DMS114 treated with DMSO at 0.1 percent for 48 hours (cell line): Measurements from ENCODE around the gene CRYBA4.

Source experiments
- DNase-seq: peaks from one replicate; lab custom pipeline; 2025; ENCODE audit not compliant: unreplicated experiment; lab: John Stamatoyannopoulos, UW

CRYBA4 gene

DNA sequence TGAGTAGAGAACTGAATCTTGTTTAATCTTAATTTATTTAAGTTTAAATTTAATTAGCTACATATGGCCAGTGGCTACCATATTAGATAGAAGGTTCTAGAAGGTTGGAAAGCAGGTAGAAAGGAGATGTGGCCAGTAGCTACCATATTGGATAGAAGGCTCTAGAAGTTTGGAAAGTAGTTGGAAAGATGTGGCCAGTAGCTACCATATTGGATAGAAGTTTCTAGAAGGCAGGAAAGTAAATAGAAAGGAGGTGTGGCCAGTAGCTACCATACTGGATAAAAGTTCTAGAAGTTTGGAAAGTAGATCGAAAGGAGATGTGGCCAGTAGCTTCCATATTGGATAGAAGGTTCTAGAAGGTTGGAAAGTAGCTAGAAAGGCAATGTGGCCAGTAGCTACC, 2.2 kb downstream of the CRYBA4 start:
- DNase-seq: no peak

DNA sequence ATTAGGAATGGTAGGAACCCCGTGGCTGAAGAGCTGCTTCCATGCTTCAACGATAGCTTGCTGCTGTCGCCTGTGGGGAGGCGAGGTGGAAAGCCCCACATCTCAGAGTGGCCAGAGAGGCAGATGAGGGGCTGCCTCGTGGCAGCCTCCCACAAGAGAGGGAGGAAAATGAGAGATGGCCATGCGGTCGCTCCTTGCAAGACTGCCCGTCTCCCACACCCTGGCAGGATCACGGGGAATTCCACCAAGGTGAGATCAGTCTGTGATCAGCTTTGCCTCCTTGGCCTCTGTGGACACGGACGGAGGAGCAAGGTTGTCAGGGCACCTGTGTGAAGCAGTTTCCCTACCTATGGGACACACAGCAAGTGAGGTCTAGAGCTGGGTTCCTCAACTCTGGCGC, 3.0 kb downstream of the CRYBA4 start:
- no peak for DNase-seq

DNA sequence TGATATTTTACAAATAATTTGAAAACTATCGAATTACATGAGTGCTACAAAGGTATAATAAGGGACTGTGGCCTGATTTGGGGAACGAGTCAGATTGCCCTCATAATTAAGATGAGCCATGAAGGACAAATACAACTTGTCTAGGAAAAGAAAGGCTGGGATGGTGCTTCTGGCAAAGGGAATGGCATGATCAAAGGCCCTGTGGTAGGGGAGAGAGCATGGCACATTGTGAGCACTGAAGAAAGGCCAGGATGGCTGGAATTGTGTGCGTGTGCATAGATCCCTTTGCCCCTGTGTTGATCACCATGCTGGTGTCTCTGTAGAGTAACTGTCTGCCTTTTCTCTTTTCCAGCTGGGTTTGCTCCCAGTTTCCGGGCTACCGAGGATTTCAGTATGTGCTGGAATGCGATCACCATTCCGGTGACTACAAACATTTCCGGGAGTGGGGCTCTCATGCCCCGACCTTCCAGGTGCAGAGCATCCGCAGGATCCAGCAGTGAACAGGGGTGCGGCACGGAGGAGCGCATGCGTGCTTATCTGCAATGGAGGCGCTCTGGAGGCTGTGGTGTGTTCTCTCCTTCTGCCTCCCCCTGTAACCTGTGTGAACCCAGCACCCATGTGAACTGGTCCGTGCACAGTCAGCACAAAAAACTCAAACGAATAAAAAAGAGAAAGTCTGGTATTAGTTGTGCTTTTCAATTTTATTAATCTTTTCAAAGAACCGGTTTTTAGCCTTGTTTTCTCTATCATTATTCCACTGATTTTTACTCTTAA, 8.4 kb downstream of the CRYBA4 start:
- DNase-seq: no peak

DNA sequence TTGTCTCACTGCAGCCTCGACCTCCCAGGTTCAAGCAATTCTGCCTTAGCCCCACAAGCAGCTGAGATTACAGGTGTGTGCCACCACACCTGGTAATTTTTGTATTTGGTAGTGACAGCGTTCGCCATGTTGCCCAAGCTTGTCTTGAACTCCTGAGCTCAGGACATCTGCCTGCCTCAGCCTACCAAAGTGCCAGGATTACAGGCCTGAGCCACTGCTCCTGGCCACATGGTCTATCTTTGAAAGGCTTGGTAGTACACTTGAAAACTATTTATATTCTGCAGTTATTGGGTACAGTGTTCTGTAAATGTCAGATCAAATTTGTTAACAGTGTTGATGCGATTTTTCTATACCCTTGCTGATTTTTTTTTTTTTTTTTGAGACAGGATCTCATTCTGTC, 9.5 kb downstream of the CRYBA4 start:
- no peak for DNase-seq

DNA sequence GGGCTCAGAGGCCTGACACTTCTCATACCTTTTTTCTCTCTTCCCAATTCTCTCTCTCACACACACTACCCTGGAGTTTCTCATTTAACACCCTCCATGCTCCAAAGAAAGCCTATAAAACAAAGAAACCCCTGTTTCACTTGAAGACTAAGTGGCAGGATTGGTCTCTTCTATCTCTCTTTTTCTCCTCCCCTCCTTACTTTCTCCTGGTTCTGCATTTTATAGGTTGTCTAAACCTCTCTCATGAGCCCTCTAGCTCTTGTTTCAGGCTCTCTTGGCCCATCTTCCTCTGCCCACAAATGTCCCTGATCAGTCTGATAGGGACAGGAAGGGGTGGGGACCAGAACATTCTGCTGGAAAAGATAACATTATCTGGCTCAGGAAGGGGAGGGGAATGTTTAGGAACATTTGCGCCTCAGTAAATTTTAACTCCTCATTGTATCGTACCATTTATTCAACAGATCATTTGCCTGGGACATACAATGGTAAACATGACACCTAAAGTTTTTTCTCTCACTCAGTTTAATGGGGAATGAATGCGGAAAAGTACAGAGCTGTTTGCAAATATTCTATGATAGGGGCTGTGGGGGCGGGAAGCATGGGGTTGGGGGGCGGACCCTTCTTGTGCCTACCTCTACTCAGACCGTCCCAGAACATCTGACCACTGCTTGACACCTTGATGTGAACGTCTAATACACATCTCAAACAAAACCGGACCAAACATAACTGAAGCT, 10.8 kb downstream of the CRYBA4 start:
- DNase-seq: no peak

DNA sequence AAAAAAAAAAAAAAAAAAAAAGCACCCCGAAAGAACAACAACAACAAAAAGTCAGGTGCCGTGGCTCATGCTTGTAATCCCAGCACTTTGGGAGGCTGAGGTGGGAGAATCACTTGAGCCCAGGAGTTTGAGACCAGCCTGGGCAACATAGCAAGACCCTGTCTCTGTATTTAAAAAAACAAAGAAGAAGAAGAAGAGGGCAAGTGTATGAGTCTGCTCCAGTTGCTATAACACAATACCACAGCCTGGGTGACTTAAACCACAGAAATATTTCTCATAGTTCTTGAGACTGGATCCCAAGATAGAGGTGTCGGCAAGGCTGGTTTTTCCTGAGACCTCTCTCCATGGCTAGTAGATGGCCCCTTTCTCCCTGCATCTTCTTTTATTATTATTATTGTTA, 12.4 kb downstream of the CRYBA4 start:
- no peak for DNase-seq

DNA sequence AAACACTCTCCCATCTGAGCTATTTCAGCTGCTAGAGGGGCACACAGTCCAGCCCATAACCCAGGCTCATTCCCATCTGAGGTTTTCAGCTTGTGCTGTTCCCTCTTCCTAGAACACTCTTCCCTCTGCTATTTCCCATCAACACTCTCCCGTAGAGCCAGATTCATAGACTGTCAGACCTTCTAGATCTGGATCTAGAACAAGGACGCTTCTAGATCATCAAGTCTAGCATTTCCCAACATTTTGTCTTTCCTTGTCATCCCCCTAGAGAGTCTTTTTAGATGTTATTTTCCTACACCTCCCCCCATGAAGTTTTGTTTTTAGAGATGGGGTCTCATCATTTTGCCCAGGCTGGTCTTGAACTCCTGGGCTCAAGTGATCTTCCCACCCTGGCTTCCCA, 13.4 kb downstream of the CRYBA4 start:
- no peak for DNase-seq

DNA sequence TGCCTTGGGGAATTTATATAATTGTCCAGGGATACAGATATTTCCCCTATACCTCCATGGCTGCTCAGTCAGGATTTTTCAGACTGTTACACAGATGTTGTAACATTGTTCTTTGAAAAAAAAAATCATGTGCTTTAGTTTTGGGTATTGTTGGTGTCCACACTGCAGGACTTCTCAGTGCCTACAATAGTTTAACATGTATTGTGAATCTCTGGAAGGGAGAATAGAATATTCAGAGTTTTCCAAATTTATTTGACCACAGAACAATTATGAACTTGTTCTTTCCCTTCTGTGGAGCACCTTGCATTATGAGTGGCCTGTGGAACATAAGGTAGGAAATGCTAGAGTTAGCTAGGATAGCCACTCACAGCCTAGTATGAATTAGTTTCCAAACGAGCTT, 14.5 kb downstream of the CRYBA4 start:
- no peak for DNase-seq

DNA sequence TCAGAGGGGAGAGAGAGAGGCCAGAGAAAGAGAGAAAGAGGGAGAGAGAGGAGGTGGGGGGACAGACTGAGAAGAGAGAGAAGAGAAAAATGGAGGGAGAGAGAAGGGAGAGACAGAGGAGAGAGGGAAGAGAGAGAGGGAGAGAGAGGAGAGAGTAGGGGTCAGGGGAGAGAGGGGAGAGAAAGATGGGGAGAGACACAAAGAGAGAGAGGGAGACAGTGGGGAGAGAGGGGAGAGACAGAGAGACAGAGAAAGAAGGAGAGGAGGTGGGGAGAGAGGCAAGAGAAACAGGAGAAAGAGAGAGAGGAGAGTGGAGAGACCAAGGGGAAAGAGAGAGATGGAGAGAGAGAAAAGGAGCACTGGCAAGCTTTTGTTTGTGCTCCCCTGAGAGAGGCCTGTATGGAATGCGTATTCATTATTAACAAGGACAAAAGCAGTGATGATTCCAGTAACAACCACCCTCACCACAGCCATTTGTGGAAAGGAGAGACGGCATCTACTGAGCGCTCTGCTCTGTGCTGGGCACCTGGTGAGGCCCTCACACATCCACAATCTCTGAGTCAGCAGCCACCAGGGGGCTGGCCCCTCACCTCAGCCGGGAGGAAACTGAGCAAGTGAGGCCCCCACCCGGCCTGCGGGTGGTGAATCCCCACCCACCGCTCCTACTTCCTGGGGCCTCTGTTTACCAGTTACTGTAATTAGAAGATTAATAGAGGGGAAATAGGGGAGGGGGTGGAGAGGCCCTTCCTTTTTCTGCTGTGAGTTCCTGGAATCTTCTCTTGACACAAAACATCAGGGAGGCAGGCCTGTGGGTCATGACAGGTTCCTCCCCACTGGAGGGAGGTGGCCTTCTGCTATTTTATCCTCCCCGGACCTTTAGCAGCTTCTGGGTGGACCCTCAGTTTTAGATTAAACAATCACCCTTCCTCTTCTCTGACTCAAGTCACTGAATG, 21.0 kb downstream of the CRYBA4 start:
- DNase-seq: no peak

DNA sequence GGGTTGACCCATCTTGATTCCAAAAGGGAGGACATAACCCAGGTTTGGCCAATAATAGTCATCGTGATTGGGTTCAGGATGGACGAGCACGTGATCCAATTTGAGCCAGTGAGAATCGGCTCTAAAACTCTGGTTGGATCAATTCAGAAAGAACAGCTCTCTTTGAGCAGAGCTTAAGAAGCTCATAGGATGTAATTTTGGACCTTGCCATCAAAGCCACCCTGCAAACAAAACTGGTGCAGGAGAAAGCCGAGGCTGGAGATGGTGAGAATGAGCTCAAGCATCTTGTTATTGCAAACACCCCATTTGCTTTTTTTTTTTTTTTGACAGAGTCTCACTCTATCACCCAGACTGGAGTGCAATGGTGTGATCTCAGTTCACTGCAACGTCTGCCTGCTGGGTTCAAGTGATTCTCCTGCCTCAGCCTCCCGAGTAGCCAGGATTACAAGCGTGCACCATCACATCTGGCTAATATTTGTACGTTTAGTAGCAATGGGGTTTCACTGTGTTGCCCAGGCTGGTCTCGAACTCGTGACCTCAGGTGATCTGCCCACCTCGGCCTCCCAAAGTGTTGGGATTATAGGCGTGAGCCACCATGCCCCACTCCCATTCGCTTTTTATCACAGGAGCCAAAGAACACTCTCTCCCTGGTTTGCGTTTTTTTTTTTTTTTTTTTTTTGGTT, 21.8 kb downstream of the CRYBA4 start:
- no peak for DNase-seq

DNA sequence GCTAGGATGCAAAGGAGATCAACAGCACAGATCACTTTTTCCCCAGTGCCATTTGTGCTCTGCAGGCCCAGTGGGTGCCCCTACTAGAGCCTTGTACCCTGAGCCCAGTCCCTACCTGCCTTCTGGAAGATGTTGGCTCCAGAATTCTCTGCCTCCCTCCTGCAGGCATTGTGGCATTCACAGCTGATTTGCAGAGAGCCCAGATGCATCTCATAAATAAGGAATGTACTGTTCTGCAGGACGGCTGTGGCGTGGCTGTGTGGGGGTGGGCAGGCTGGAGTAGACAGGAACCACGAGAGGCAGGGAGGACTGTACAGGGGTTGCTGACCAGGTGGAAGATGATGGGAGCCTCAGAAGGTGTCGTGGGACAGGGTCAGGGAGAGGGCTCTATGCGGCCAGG, 24.4 kb downstream of the CRYBA4 start:
- no peak for DNase-seq

DNA sequence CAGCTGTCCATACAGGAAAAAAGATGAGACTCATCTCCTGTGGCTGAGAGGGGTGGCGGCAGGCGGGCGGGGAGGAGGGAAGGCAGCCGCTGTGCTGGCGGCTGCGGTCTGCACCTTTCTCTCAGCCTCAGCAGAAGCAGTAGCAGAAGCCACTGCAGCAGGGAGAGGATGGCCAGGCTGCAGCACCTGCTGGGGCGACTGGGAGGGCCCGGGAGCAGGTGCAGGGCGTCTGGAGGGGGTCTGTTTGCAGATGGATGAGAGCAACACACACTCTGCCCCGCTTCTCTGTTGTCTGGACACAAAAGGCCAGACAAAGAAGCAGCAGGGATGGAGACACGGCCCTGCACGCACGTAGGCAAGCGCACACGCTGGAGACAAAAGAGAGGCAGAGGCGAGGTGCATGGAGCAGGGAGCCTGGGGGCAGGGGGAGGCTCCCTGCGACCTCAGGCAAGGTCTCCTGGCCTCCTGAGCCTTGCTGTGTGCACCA, 26.3 kb downstream of the CRYBA4 start:
- DNase-seq: no peak

DNA sequence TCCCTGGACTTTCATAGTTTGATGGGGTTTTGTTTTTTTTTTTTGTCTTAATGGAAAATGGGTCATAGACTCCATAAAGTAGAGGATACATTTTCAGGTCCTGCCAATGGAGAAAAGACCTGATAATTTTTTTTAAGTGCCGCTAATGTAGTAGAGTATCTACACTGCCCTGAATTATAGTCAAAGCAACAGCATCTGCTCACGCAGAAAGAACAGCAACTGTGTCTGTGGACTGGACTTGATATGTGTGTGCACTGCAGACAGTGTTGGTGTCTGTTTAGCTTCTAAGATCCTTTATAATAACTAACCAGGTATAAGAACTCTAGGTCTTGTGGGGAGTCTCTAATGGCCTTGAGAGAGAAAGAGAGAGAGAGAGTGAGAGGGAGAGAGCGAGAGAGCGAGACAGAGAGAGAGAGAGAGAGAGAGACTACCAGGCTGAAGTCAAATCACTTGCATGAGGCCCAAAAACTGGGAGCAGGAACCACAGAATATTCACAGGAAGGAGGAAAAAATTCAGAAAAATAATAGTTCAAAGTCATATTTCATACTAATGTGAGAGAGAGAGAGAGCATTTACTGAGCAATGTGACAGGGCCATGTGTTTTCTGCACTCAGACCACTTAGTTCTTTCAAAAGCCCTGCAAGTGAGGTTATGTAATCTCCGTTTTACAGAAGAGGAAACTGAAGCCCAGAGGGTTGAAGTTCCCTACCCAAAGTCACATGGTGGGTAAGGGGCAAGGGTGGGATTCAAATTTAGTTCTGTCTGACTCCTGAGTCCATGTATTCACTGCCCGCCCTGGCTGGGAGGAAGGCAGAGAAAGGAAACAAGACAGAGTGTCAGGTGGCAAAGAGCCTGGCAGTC, 27.0 kb downstream of the CRYBA4 start:
- no peak for DNase-seq

DNA sequence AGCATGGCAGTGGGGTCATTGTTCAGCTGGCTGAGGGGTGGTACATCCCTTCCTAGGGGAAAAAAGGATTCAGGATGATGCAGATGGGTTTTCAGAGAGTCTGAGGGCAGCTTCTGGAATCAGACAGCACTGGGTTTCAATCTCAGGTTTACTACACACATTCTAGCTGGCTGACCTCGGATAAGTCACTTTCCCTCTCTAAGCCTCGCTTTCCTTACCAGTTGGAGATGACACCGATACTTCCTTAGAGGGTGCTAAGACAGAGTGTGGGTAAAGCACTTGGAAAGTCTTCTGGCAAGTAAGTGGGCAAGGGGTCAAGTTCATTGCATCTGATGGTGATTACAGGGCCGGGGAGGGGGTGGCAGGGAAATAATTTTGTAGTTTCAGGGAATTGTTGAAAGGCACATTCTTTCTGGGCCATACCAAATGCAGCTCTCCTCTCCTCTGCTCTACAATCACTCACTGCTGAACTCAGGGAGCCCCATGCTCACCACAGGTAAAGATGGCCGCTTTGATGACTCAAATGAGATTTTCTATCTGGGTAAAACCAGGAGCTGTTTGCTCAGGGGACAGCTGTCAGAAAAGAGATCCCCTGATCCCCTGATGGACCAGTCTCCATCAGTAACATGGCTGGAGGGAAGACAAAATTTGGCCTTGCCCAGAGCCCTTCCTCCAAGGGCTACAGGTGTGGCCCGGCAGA, 29.1 kb downstream of the CRYBA4 start:
- DNase-seq: no peak

DNA sequence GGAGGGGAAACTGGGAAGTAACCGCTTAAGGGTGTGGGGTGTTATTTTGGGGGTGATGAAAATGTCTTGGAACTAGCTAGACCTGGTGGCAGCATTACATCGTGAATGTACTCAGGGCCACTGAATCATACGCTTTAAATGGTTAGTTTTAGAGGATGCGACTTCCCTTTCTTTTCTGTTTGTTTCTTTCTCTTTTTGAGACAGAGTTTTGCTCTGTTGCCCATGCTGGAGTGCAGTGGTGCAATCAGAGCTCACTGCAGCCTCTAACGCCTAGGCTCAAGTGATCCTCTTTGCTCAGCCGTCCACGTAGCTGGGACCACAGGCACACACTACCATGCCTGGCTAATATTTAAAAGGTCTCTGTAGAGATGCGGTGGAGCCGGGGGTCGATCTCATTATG, 30.1 kb downstream of the CRYBA4 start:
- DNase-seq: no peak

DNA sequence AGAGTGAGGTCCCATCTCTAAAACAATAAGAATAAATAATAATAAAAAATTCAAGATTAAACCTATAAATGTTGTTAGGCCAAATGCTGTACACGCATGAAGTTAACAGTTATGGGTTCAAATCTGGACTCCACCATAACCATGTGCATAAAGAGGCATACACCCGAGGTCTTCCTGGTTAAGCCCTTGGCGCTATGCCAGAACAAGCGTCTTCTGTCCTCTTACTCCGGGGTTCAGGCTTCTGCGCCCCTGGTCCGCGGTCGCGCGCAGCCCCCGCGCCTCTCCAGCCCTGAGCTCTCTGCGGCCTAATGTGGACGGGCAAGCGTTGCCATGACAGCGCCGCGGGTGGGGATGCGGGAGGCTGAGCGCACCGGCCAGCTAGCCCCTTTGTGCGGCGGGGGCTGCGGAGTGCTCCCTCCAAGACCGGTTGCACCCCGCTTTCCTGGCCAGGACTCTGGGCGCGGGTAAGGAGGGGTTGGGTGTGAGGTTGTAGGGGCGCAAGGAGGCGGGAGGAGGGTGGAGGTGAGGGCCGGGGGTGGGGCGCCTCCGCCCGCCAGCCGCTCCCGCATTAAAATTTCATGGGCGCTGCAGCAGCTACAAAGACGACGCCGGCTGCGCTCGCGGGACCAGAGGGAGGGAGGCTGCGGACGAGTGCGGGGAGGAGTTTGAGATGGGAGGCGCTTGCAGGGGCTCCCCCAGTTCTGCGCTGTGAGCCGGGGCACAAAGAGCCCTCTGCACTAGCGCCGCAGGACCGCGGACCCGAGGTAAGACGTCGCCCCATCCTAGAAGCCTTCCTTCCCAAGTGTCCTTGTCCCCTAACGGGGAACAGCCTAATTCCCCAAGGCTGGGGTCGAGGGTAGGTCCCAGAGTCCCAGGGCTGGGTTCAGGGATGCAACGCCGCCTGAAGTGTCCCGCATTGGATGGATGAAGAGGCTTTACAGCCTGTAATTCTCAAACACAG, 35.4 kb downstream of the CRYBA4 start, which contains the start of gene MIAT:
TSS of gene MIAT (plus strand) at position 698 of the 961 bp plus-strand sequence.
- DNase-seq: peak; percentile 12

DNA sequence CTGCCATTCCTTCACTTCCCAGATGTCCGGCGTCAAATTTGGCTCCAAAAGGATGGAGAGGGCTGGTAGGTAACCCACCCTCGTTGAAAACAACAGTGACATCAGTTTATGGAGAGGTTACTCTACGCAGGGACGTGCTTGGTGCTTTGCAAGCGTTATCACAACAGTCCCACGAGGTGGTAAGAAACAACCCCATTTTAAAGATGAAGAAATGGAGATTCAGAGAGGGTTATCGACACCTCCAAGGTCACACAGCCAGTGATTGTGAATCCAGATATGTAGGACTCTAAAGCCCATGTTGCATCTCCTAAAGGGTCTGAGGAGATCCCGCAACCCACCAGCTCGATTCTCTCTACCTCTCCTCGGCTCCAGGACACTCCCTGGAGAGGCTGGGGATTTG, 36.4 kb downstream of the CRYBA4 start:
- no peak for DNase-seq
